HEK293T (cell line): ENCODE data around the gene NT5DC1.

ENCODE experiments used
- ARNT ChIP-seq: fragments of 450-650 bp; IDR thresholded peaks from 2 replicates; pipeline ENCODE4 v1.6.1; 2017; ENCODE audit warnings: mild to moderate bottlenecking
- BHLHE40 ChIP-seq: fragments of 450-650 bp; IDR thresholded peaks from 2 replicates; pipeline ENCODE4 v1.6.1; 2016; ENCODE audit warnings: mild to moderate bottlenecking, moderate library complexity, borderline replicate concordance
- CTBP1 ChIP-seq: fragments of 450-650 bp; IDR thresholded peaks from 2 replicates; pipeline ENCODE4 v1.6.1; 2016; ENCODE audit warnings: borderline replicate concordance
- ELF4 ChIP-seq: fragments of 450-650 bp; IDR thresholded peaks from 2 replicates; pipeline ENCODE4 v1.6.1; 2017; ENCODE audit warnings: antibody characterized with exemption
- FOXA1 ChIP-seq: fragments of 450-650 bp; IDR thresholded peaks from 2 replicates; pipeline ENCODE4 v1.6.1; 2016; ENCODE audit warnings: mild to moderate bottlenecking
- FOXK2 ChIP-seq: fragments of 450-650 bp; IDR thresholded peaks from 2 replicates; pipeline ENCODE4 v1.6.1; 2016; ENCODE audit warnings: mild to moderate bottlenecking
- FOXM1 ChIP-seq: fragments of 450-650 bp; IDR thresholded peaks from 2 replicates; pipeline ENCODE4 v1.6.1; 2017; ENCODE audit warnings: mild to moderate bottlenecking, borderline replicate concordance
- HDGF ChIP-seq: fragments of 450-650 bp; IDR thresholded peaks from 2 replicates; pipeline ENCODE4 v1.6.1; 2017; ENCODE audit warnings: antibody characterized with exemption, borderline replicate concordance
- L3MBTL2 ChIP-seq: fragments of 450-650 bp; conservative IDR thresholded peaks from 2 replicates; pipeline ENCODE4 v1.6.1; 2016; ENCODE audit warnings: mild to moderate bottlenecking
- LEF1 ChIP-seq: fragments of 450-650 bp; IDR thresholded peaks from 2 replicates; pipeline ENCODE4 v1.6.1; 2017; ENCODE audit warnings: mild to moderate bottlenecking, borderline replicate concordance
- SP1 ChIP-seq: fragments of 450-650 bp; IDR thresholded peaks from 2 replicates; pipeline ENCODE4 v1.6.1; 2017
- SUZ12 ChIP-seq: fragments of 450-650 bp; IDR thresholded peaks from 2 replicates; pipeline ENCODE4 v1.6.1; 2016; ENCODE audit warnings: mild to moderate bottlenecking
- TARDBP ChIP-seq: fragments of 450-650 bp; IDR thresholded peaks from 2 replicates; pipeline ENCODE4 v1.6.1; 2016

DNA sequence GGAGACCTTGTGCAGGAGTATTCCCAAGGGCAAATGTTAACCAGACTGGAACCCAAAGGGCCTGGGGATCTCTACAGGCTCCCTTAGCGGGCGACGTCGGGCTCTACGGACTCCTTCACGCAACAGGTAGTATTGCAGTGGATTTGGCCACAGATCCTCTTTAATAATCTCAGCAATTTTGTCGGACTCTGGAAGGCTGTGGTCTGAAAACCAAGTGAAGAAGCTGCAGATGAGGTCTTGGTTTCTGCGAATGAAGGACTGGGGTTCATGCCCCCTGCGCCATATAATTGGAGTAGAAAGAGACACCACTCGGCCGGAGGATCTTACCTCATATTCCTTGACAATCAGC is 177.8 kb downstream of the NT5DC1 start:
- TF ChIP-seq HDGF (no peak), SP1 (no peak), BHLHE40 (no peak), SUZ12 (no peak), CTBP1 (no peak), FOXA1 (no peak), FOXK2 (no peak), LEF1 (no peak), FOXM1 (no peak), ELF4 (no peak), ARNT (no peak), TARDBP (no peak), L3MBTL2 (no peak)
